ENCODE data around the gene REC8.
A peak's percentile ranks its signal among the peaks of the same experiment; 100 is the strongest.

Gene REC8

GRCh38 chr14:24136684-24137528 is 35.0 kb upstream of the REC8 start:
- Histone ChIP-seq H3K9ac (ENCODE audit: low read length) (peak overlapping the region; percentile 89), H3K4me3 (ENCODE audit: insufficient read depth, low read length, poor library complexity, severe bottlenecking) (peak overlapping the region; percentile 85), H3F3A (ENCODE audit: insufficient read depth) (peaks cover 35% of the 10 kb centered on the region), H3K27me3 (ENCODE audit: low read length) (no peaks in the 10 kb centered on the region), H4K20me1 (ENCODE audit: low read depth, low read length) (no peaks in the 10 kb centered on the region), H3K9me2 (replicated peaks; ENCODE audit: insufficient read depth, low read length) (no peaks in the 10 kb centered on the region), H3K79me2 (ENCODE audit: insufficient read depth, low read length) (peaks cover 20% of the 10 kb centered on the region), H3K27ac (ENCODE audit: low read depth, low read length) (peak overlapping the region; percentile 73), H3K36me3 (ENCODE audit: low read length) (no peaks in the 10 kb centered on the region), H3K9me3 (ENCODE audit: insufficient read depth, low read length) (no peaks in the 10 kb centered on the region), H3K4me2 (ENCODE audit: low read depth, low read length, poor library complexity, severe bottlenecking) (peak overlapping the region; percentile 56), H2AFZ (ENCODE audit: low read depth, low read length, severe bottlenecking) (no peak overlapping the region)
- TF ChIP-seq CTCF (IDR thresholded peaks at IDR 0.05; ENCODE audit: insufficient read depth, low read length, poor library complexity, severe bottlenecking) = no peak
- no peak for TF ChIP-seq EZH2phosphoT487 (conservative IDR thresholded peaks at IDR 0.05; ENCODE audit: low read length)

- H3K4me3 ChIP-seq (ENCODE audit: insufficient read depth, low read length, poor library complexity, severe bottlenecking) = no peak overlapping the region
- H3K9me2 ChIP-seq (replicated peaks; ENCODE audit: insufficient read depth, low read length) = no peaks in the 10 kb centered on the region
- H4K20me1 ChIP-seq (ENCODE audit: low read depth, low read length) = no peaks in the 10 kb centered on the region
- H3K36me3 ChIP-seq (ENCODE audit: low read length) = no peaks in the 10 kb centered on the region
- TF ChIP-seq EZH2phosphoT487 (conservative IDR thresholded peaks at IDR 0.05; ENCODE audit: low read length) = no peak
- H2AFZ ChIP-seq (ENCODE audit: low read depth, low read length, severe bottlenecking) = no peak overlapping the region
- H3K27me3 ChIP-seq (ENCODE audit: low read length) = no peaks in the 10 kb centered on the region
- H3K9ac ChIP-seq (ENCODE audit: low read length) = 0 out of 2 replicates have a peak overlapping the region, but pooled peaks have one; percentile 89
- H3F3A ChIP-seq (ENCODE audit: insufficient read depth) = peaks cover 35% of the 10 kb centered on the region
- peaks cover 20% of the 10 kb centered on the region for H3K79me2 ChIP-seq (ENCODE audit: insufficient read depth, low read length)
- H3K4me2 ChIP-seq (ENCODE audit: low read depth, low read length, poor library complexity, severe bottlenecking) = no peak overlapping the region
- no peaks in the 10 kb centered on the region for H3K9me3 ChIP-seq (ENCODE audit: insufficient read depth, low read length)
- H3K27ac ChIP-seq (ENCODE audit: low read depth, low read length) = peak overlapping the region; percentile 73
Observed at GRCh38 chr14:24137529-24138395, 34.1 kb upstream of the REC8 start.

- peaks cover 39% of the 10 kb centered on the region for H3F3A ChIP-seq (ENCODE audit: insufficient read depth)
- H3K36me3 ChIP-seq (ENCODE audit: low read length) = no peaks in the 10 kb centered on the region
- no peak overlapping the region for H3K27ac ChIP-seq (ENCODE audit: low read depth, low read length)
- no peak overlapping the region for H3K9ac ChIP-seq (ENCODE audit: low read length)
- H3K27me3 ChIP-seq (ENCODE audit: low read length) = no peaks in the 10 kb centered on the region
- H4K20me1 ChIP-seq (ENCODE audit: low read depth, low read length) = no peaks in the 10 kb centered on the region
- no peak overlapping the region for H3K4me3 ChIP-seq (ENCODE audit: insufficient read depth, low read length, poor library complexity, severe bottlenecking)
- H3K79me2 ChIP-seq (ENCODE audit: insufficient read depth, low read length) = peaks cover 20% of the 10 kb centered on the region
- no peak overlapping the region for H2AFZ ChIP-seq (ENCODE audit: low read depth, low read length, severe bottlenecking)
- TF ChIP-seq EZH2phosphoT487 (conservative IDR thresholded peaks at IDR 0.05; ENCODE audit: low read length) = no peak
- TF ChIP-seq CTCF (IDR thresholded peaks at IDR 0.05; ENCODE audit: insufficient read depth, low read length, poor library complexity, severe bottlenecking) = no peak
- peak overlapping the region; percentile 89 for H3K4me2 ChIP-seq (ENCODE audit: low read depth, low read length, poor library complexity, severe bottlenecking)
- no peaks in the 10 kb centered on the region for H3K9me2 ChIP-seq (replicated peaks; ENCODE audit: insufficient read depth, low read length)
- no peaks in the 10 kb centered on the region for H3K9me3 ChIP-seq (ENCODE audit: insufficient read depth, low read length)
Observed at GRCh38 chr14:24138396-24139271, 33.2 kb upstream of the REC8 start.
